HCT116 (cell line): Measurements from ENCODE around the gene RIMBP2. TPM values are rescaled to one million over a fixed set of nuclear protein-coding genes. Genes with fewer than 3 reads are reported as not detected.

ENCODE experiments used
- ATAC-seq: fragments of 200-7000 bp; cut with Tn5 transposase; 2 replicates; pipeline ENCODE4 v1.9.1; 2020; ENCODE audit warnings: mild to moderate bottlenecking, moderate library complexity
- BruUV-seq: library from RNA; stranded (reverse); fragments of 400-500 nt; replicated peaks from 2 replicates; lab custom pipeline; 2021; lab: Mats Ljungman, UMichigan
- CTCF ChIA-PET: fragments of 300-600 bp; sonication (Branson Sonifier 250); formaldehyde crosslinking; loops from one replicate; lab custom pipeline; 2021; ENCODE audit warnings: antibody characterized with exemption; lab: Charles Lee
- POLR2A ChIA-PET: fragments of 300-600, 350-600 bp; sonication (Branson Sonifier 250); formaldehyde crosslinking; loops from one replicate; lab custom pipeline; 2021; ENCODE audit warnings: antibody characterized with exemption; lab: Charles Lee
- RAD21 ChIA-PET, 2 experiments: fragments of 300-600 bp; sonication (Branson Sonifier 250); formaldehyde crosslinking; loops; one replicate each; lab custom pipeline; 2023; ENCODE audit warnings: low total read pairs in 2 of 2; ENCODE audit not compliant: uncharacterized antibody in 2 of 2, unreplicated experiment in 2 of 2, low non-redundant PET in 1 of 2; lab: Charles Lee
- DNase-seq: peaks from one replicate; pipeline ENCODE4 v3.0.0-alpha.2; 2010; ENCODE audit warnings: low read depth, low spot score
- H2AFZ ChIP-seq: fragments of 200-600 bp; shearing (Covaris generic), sonication (generic); 2 replicates; pipeline ENCODE4 v1.6.1; 2017; ENCODE audit warnings: low read depth, mixed run types, mixed read lengths, antibody characterized with exemption, low read length; ENCODE audit not compliant: poor library complexity, severe bottlenecking
- H3K27ac ChIP-seq: 2 replicates; pipeline ENCODE4 v1.5.1; 2012; ENCODE audit warnings: low read depth, low read length
- H3K27me3 ChIP-seq: fragments of 200-600 bp; sonication (generic); 2 replicates; pipeline ENCODE4 v1.6.1; 2016; ENCODE audit warnings: mixed run types, low read length, mixed read lengths; ENCODE audit not compliant: insufficient read depth
- H3K36me3 ChIP-seq, 2 experiments: fragments of 200-500 bp in 1 of 2; fragments of 200-600 bp in 1 of 2; sonication (Bioruptor generic) in 1 of 2; sonication (generic) in 1 of 2; 2 replicates each; pipeline versions ENCODE4 v1.5.1 to v1.6.1; 2014 to 2016; ENCODE audit warnings: low read length in 2 of 2, inconsistent platforms in 1 of 2, mixed read lengths in 1 of 2, mixed run types in 1 of 2; ENCODE audit not compliant: insufficient read depth in 2 of 2, control insufficient read depth in 1 of 2
- H3K4me1 ChIP-seq, 2 experiments: fragments of 200-600 bp in 1 of 2; sonication (generic) in 1 of 2; 2 replicates each; pipeline versions ENCODE4 v1.5.1 to v1.6.1; 2012 to 2017; ENCODE audit warnings: low read length in 2 of 2, inconsistent platforms in 1 of 2, mild to moderate bottlenecking in 1 of 2, mixed read lengths in 1 of 2, mixed run types in 1 of 2, moderate library complexity in 1 of 2; ENCODE audit not compliant: insufficient read depth in 2 of 2, control insufficient read depth in 1 of 2
- H3K4me2 ChIP-seq: fragments of 200-600 bp; sonication (generic); 2 replicates; pipeline ENCODE4 v1.6.1; 2017; ENCODE audit warnings: mixed run types, low read length, mixed read lengths
- H3K4me3 ChIP-seq, 2 experiments: fragments of 200-600 bp in 1 of 2; sonication (generic) in 1 of 2; replicated peaks in 1 of 2; 2 replicates each; pipeline ENCODE4 v1.5.1; 2011 to 2016; ENCODE audit warnings: low read length in 2 of 2, control low read depth in 1 of 2, low read depth in 1 of 2, mild to moderate bottlenecking in 1 of 2, mixed read lengths in 1 of 2, mixed run types in 1 of 2
- H3K79me2 ChIP-seq: fragments of 200-600 bp; sonication (generic); 2 replicates; pipeline ENCODE4 v1.6.1; 2017; ENCODE audit warnings: mild to moderate bottlenecking, mixed run types, low read length, moderate library complexity, mixed read lengths; ENCODE audit not compliant: insufficient read depth
- H3K9ac ChIP-seq: fragments of 200-600 bp; sonication (generic); 2 replicates; pipeline ENCODE4 v1.6.1; 2016; ENCODE audit warnings: low read length, mixed read lengths
- H3K9me2 ChIP-seq: fragments of 200-600 bp; sonication (generic), shearing (Covaris generic); 2 replicates; pipeline ENCODE4 v1.6.1; 2017; ENCODE audit warnings: mixed run types, mild to moderate bottlenecking, moderate library complexity; ENCODE audit not compliant: insufficient read depth
- H3K9me3 ChIP-seq, 2 experiments: fragments of 200-500 bp in 1 of 2; fragments of 200-600 bp in 1 of 2; sonication (Bioruptor generic) in 1 of 2; sonication (generic) in 1 of 2; 2 replicates each; pipeline ENCODE4 v1.6.1; 2014 to 2017; ENCODE audit warnings: low read length in 2 of 2, mixed read lengths in 2 of 2, inconsistent platforms in 1 of 2, low read depth in 1 of 2, mild to moderate bottlenecking in 1 of 2, mixed run types in 1 of 2, moderate library complexity in 1 of 2; ENCODE audit not compliant: control insufficient read depth in 1 of 2, insufficient read depth in 1 of 2
- H4K20me1 ChIP-seq: fragments of 200-600 bp; sonication (generic), shearing (Covaris generic); 2 replicates; pipeline ENCODE4 v1.6.1; 2017; ENCODE audit warnings: mixed run types, mild to moderate bottlenecking, moderate library complexity; ENCODE audit not compliant: insufficient read depth
- CBX3 ChIP-seq: IDR thresholded peaks from 2 replicates; pipeline ENCODE4 v1.6.1; 2012; ENCODE audit warnings: low read depth
- CEBPB ChIP-seq: IDR thresholded peaks from 2 replicates; pipeline ENCODE4 v1.6.1; 2012; ENCODE audit warnings: low read depth
- EZH2 ChIP-seq: fragments of 200-600 bp; sonication (generic); IDR thresholded peaks from 2 replicates; pipeline ENCODE4 v1.6.1; 2017; ENCODE audit warnings: antibody characterized with exemption, mixed run types
- FOSL1 ChIP-seq: IDR thresholded peaks from 2 replicates; pipeline ENCODE4 v1.6.1; 2012; ENCODE audit warnings: low read depth
- JUND ChIP-seq: IDR thresholded peaks from 2 replicates; pipeline ENCODE4 v1.6.1; 2012
- POLR2A ChIP-seq: IDR thresholded peaks from 2 replicates; pipeline ENCODE4 v1.7.0; 2011; ENCODE audit warnings: borderline replicate concordance; ENCODE audit not compliant: insufficient read depth, insufficient read length; ENCODE audit errors: extremely low read depth
- POLR2AphosphoS5 ChIP-seq: IDR thresholded peaks from 2 replicates; pipeline ENCODE4 v1.6.1; 2011; ENCODE audit warnings: mild to moderate bottlenecking, low read depth, low read length, moderate library complexity
- SIN3A ChIP-seq: IDR thresholded peaks from 2 replicates; pipeline ENCODE4 v1.6.1; 2012; ENCODE audit warnings: low read depth
- SP1 ChIP-seq: IDR thresholded peaks from 2 replicates; pipeline ENCODE4 v1.6.1; 2012; ENCODE audit warnings: low read depth
- TCF7L2 ChIP-seq: IDR thresholded peaks from 2 replicates; pipeline ENCODE4 v1.7.0; 2011; ENCODE audit warnings: borderline replicate concordance, inconsistent platforms; ENCODE audit not compliant: insufficient read depth, insufficient read length; ENCODE audit errors: extremely low read depth
- YY1 ChIP-seq: IDR thresholded peaks from 2 replicates; pipeline ENCODE4 v1.6.1; 2011; ENCODE audit warnings: low read length, low read depth, moderate library complexity, mild to moderate bottlenecking; ENCODE audit not compliant: insufficient replicate concordance; ENCODE audit errors: extremely low read depth
- ZFX ChIP-seq: fragments of 450-650 bp; IDR thresholded peaks from 2 replicates; pipeline ENCODE4 v1.6.1; 2017
- intact Hi-C: fragments of 100-400 bp; cut with micrococcal nuclease; formaldehyde crosslinking; loops from 2 replicates; pipeline ENCODE4 v1.10.0; 2022
- total RNA-seq: library from RNA; stranded (reverse); gene quantifications from one replicate; pipeline ENCODE4 v1.2.1, GENCODE V29; 2021; ENCODE audit not compliant: unreplicated experiment
- TF ChIP-seq, protein P1 (sequence below), 3 experiments: fragments of 200-600 bp in 1 of 3; sonication (generic) in 1 of 3; IDR thresholded peaks in 2 of 3; conservative IDR thresholded peaks in 1 of 3; 2 replicates each; pipeline ENCODE4 v1.5.1; 2012 to 2017; ENCODE audit warnings: low read depth in 2 of 3, low read length in 2 of 3, antibody characterized with exemption in 1 of 3, borderline replicate concordance in 1 of 3, control low read depth in 1 of 3, mild to moderate bottlenecking in 1 of 3, mixed read lengths in 1 of 3, mixed run types in 1 of 3, moderate library complexity in 1 of 3; ENCODE audit not compliant: insufficient read depth in 1 of 3

The RIMBP2 gene
- total RNA-seq, 1 experiment from 2014 or later: not detected

DNA sequence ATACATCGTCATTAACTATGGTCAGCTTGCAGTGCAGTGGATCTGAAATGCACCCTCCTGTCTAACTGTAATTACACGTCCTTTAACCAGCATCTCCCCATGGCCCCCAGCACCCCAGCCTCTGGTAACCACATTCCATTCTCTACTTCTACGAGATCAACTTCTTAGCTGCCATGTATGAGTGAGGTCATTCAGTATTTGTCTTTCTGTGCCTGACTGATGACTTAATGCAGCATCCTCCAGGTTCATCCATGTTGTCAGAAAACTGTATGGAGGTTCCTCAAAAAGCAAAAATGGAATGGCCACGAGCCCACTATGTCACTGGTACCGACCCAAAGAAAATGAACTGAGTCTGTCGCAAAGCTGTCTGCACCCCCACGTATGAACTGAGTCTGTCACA lies 107.3 kb downstream of the RIMBP2 start:
- RAD21 ChIA-PET: no interaction called here
- Histone ChIP-seq H2AFZ (no peak overlapping the region), H3K4me1 (no peaks in the 10 kb centered on the region), H3K27ac (no peak overlapping the region), H3K9ac (no peak overlapping the region), H3K4me3 (no peak overlapping the region), H3K4me2 (no peak overlapping the region), H3K36me3 (no peaks in the 10 kb centered on the region), H4K20me1 (no peaks in the 10 kb centered on the region), H3K27me3 (no peaks in the 10 kb centered on the region), H3K79me2 (no peaks in the 10 kb centered on the region), H3K9me2 (no peaks in the 10 kb centered on the region), H3K9me3 (no peaks in the 10 kb centered on the region)
- DNase-seq (no peak), ATAC-seq (no peak)
- POLR2A ChIA-PET: no interaction called here
- CTCF ChIA-PET: no interaction called here
- no TSS peak for BruUV-seq
- intact Hi-C loops: no loop called here
- no peak for TF ChIP-seq YY1
- TF ChIP-seq JUND: no peak

DNA sequence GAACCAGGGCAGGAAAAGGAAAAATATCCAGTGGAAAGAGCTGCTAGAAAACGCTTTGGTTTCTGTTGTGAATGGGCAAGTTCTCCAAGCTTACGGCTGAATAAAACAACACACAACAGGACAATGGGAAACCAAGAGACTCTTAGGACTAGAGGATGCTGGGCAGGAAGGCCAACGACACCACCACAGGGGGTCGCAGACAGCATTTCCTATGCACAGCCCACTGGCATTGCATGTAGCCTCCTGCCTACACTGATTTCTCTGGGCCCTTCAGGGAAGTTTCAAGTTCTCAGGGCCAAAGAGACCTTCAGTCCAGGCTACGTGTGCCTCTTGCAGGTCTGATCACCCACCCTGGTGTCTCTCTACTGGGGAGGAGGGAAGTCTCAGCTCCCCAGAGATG lies 108.0 kb downstream of the RIMBP2 start:
- H3K36me3 ChIP-seq: no peaks in the 10 kb centered on the region
- H3K4me2 ChIP-seq: no peak overlapping the region
- no peak overlapping the region for H3K4me3 ChIP-seq
- TF ChIP-seq, protein P1, sequence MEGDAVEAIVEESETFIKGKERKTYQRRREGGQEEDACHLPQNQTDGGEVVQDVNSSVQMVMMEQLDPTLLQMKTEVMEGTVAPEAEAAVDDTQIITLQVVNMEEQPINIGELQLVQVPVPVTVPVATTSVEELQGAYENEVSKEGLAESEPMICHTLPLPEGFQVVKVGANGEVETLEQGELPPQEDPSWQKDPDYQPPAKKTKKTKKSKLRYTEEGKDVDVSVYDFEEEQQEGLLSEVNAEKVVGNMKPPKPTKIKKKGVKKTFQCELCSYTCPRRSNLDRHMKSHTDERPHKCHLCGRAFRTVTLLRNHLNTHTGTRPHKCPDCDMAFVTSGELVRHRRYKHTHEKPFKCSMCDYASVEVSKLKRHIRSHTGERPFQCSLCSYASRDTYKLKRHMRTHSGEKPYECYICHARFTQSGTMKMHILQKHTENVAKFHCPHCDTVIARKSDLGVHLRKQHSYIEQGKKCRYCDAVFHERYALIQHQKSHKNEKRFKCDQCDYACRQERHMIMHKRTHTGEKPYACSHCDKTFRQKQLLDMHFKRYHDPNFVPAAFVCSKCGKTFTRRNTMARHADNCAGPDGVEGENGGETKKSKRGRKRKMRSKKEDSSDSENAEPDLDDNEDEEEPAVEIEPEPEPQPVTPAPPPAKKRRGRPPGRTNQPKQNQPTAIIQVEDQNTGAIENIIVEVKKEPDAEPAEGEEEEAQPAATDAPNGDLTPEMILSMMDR (IDR thresholded peaks at IDR 0.05 in 2 of 3, conservative IDR thresholded peaks at IDR 0.05 in 1 of 3; ENCODE audit: borderline replicate concordance in 1 of 3, insufficient read depth in 1 of 3, low read depth in 2 of 3, low read length in 2 of 3): no peak
- no peak for TF ChIP-seq SP1
- TF ChIP-seq CEBPB: no peak
- TF ChIP-seq POLR2AphosphoS5: no peak
- TF ChIP-seq SIN3A: no peak
- no peak for TF ChIP-seq FOSL1
- TF ChIP-seq CBX3: no peak
- no peak for TF ChIP-seq POLR2A
- TF ChIP-seq TCF7L2: no peak
- TF ChIP-seq EZH2: no peak
- no peak for TF ChIP-seq ZFX
- H3K9ac ChIP-seq: no peak overlapping the region
- no peak overlapping the region for H3K27ac ChIP-seq
- no peaks in the 10 kb centered on the region for H4K20me1 ChIP-seq
- no peaks in the 10 kb centered on the region for H3K27me3 ChIP-seq
- CTCF ChIA-PET: no interaction called here
- no peaks in the 10 kb centered on the region for H3K79me2 ChIP-seq
- RAD21 ChIA-PET: no interaction called here
- no peaks in the 10 kb centered on the region for H3K4me1 ChIP-seq
- no peak for ATAC-seq
- DNase-seq: no peak
- no peak overlapping the region for H2AFZ ChIP-seq
- no peaks in the 10 kb centered on the region for H3K9me3 ChIP-seq
- intact Hi-C loops: no loop called here
- BruUV-seq: no TSS peak
- POLR2A ChIA-PET: no interaction called here
- H3K9me2 ChIP-seq: no peaks in the 10 kb centered on the region
